ENCODE measurements around the gene ELFN1.

DNA sequence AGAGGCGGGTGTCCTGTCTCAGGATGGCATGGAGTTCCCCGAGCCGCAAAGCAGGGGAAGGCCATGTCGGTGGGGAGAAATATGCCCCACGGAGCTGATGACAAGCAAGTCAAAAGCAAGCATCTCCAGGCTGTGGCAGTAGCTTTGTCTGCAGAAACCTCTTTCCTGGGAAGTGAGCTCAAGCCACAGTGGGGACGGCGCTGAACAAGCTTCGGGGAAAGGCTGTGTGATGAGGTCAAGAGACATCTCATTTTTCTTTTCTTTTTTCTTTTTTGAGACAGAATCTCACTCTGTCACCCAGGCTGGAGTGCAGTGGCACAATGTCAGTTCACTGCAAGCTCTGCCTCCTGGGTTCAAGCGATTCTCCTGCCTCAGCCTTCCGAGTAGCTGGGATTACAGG is 62.6 kb downstream of the ELFN1 start:
- TF ChIP-seq EZH2 (IDR thresholded peaks at IDR 0.05; ENCODE audit: low read length, unreplicated experiment), result no peak
- TF ChIP-seq, protein P1, sequence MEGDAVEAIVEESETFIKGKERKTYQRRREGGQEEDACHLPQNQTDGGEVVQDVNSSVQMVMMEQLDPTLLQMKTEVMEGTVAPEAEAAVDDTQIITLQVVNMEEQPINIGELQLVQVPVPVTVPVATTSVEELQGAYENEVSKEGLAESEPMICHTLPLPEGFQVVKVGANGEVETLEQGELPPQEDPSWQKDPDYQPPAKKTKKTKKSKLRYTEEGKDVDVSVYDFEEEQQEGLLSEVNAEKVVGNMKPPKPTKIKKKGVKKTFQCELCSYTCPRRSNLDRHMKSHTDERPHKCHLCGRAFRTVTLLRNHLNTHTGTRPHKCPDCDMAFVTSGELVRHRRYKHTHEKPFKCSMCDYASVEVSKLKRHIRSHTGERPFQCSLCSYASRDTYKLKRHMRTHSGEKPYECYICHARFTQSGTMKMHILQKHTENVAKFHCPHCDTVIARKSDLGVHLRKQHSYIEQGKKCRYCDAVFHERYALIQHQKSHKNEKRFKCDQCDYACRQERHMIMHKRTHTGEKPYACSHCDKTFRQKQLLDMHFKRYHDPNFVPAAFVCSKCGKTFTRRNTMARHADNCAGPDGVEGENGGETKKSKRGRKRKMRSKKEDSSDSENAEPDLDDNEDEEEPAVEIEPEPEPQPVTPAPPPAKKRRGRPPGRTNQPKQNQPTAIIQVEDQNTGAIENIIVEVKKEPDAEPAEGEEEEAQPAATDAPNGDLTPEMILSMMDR (conservative IDR thresholded peaks at IDR 0.05; ENCODE audit: low read depth, low read length), result no peak
- TF ChIP-seq EZH2phosphoT487 (IDR thresholded peaks at IDR 0.05; ENCODE audit: borderline replicate concordance, low read length), result no peak
